Measurements from ENCODE around the gene KRTAP20-1.

DNA sequence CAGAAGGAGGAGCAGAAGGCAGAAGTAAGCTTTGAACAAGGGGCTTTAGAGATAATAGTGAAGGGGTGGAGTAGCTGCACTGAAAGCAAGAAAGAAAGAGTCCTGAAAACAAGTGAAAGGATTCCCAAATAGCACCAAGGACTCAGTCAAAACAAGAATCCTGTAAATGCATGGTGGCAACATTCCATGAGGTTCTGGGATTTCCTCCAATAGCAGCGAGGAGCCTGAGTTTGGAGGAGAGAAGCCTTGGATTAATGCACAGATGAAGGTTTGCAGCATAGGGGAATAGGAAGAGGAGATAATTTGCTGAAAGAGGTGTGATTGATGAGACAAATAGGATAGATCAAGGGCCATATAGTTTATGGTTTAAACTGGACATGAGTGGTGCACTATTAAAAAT lies 36.9 kb upstream of the KRTAP20-1 start:
- TF ChIP-seq FOXM1 (IDR thresholded peaks at IDR 0.05; ENCODE audit: low read depth) (no peak), CHD2 (IDR thresholded peaks at IDR 0.05; ENCODE audit: low read length, partially characterized antibody) (no peak), NFIC (IDR thresholded peaks at IDR 0.05; ENCODE audit: borderline replicate concordance) (no peak), TAF1 (IDR thresholded peaks at IDR 0.05; ENCODE audit: borderline replicate concordance, low read depth, low read length) (no peak), EP300 (IDR thresholded peaks at IDR 0.05; ENCODE audit: borderline replicate concordance in 1 of 2, low read depth in 1 of 2, low read length in 1 of 2) (no peak), NRF1 (IDR thresholded peaks at IDR 0.05; ENCODE audit: low read depth, low read length) (no peak), SIN3A (IDR thresholded peaks at IDR 0.05; ENCODE audit: borderline replicate concordance, low read depth, low read length) (no peak), RAD21 (IDR thresholded peaks at IDR 0.05; ENCODE audit: low read length) (no peak), GATA2 (CRISPR knock-in tag; IDR thresholded peaks at IDR 0.05) (no peak)
- TF ChIP-seq, protein P1, sequence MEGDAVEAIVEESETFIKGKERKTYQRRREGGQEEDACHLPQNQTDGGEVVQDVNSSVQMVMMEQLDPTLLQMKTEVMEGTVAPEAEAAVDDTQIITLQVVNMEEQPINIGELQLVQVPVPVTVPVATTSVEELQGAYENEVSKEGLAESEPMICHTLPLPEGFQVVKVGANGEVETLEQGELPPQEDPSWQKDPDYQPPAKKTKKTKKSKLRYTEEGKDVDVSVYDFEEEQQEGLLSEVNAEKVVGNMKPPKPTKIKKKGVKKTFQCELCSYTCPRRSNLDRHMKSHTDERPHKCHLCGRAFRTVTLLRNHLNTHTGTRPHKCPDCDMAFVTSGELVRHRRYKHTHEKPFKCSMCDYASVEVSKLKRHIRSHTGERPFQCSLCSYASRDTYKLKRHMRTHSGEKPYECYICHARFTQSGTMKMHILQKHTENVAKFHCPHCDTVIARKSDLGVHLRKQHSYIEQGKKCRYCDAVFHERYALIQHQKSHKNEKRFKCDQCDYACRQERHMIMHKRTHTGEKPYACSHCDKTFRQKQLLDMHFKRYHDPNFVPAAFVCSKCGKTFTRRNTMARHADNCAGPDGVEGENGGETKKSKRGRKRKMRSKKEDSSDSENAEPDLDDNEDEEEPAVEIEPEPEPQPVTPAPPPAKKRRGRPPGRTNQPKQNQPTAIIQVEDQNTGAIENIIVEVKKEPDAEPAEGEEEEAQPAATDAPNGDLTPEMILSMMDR (IDR thresholded peaks at IDR 0.05), result no peak
- TF ChIP-seq, protein P2, sequence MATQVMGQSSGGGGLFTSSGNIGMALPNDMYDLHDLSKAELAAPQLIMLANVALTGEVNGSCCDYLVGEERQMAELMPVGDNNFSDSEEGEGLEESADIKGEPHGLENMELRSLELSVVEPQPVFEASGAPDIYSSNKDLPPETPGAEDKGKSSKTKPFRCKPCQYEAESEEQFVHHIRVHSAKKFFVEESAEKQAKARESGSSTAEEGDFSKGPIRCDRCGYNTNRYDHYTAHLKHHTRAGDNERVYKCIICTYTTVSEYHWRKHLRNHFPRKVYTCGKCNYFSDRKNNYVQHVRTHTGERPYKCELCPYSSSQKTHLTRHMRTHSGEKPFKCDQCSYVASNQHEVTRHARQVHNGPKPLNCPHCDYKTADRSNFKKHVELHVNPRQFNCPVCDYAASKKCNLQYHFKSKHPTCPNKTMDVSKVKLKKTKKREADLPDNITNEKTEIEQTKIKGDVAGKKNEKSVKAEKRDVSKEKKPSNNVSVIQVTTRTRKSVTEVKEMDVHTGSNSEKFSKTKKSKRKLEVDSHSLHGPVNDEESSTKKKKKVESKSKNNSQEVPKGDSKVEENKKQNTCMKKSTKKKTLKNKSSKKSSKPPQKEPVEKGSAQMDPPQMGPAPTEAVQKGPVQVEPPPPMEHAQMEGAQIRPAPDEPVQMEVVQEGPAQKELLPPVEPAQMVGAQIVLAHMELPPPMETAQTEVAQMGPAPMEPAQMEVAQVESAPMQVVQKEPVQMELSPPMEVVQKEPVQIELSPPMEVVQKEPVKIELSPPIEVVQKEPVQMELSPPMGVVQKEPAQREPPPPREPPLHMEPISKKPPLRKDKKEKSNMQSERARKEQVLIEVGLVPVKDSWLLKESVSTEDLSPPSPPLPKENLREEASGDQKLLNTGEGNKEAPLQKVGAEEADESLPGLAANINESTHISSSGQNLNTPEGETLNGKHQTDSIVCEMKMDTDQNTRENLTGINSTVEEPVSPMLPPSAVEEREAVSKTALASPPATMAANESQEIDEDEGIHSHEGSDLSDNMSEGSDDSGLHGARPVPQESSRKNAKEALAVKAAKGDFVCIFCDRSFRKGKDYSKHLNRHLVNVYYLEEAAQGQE (IDR thresholded peaks at IDR 0.05; ENCODE audit: low read depth, low read length), result no peak

Measured in SK-N-SH (cell line).